ENCODE results near the gene NDUFAF8. TPM values are rescaled to one million over a fixed set of nuclear protein-coding genes. Genes with fewer than 3 reads are reported as not detected.

The NDUFAF8 gene
- polyA plus RNA-seq, 1 donor from 2014 or later = 76.4 TPM

GRCh38 chr17:81191646-81192045, 47.5 kb upstream of the NDUFAF8 start:
- Histone ChIP-seq H3K9ac (ENCODE audit: low read length) (no peak overlapping the region), H3K4me2 (ENCODE audit: low read length) (no peak overlapping the region), H3K9me2 (ENCODE audit: insufficient read depth, low read length) (no peaks in the 10 kb centered on the region), H3K36me3 (ENCODE audit: insufficient read depth, low read length) (no peaks in the 10 kb centered on the region), H3F3A (ENCODE audit: insufficient read depth, low read length, poor library complexity, severe bottlenecking) (no peaks in the 10 kb centered on the region), H3K4me3 (ENCODE audit: low read length) (no peak overlapping the region), H3K27me3 (ENCODE audit: insufficient read depth, low read depth, low read length) (no peaks in the 10 kb centered on the region), H4K20me1 (ENCODE audit: insufficient read depth) (no peaks in the 10 kb centered on the region), H2AFZ (ENCODE audit: low read depth, low read length) (no peak overlapping the region), H3K9me3 (ENCODE audit: low read length) (no peaks in the 10 kb centered on the region), H3K79me2 (replicated peaks; ENCODE audit: insufficient read depth, low read length) (no peaks in the 10 kb centered on the region), H3K27ac (ENCODE audit: low read length) (no peak overlapping the region)
- TF ChIP-seq EP300 (conservative IDR thresholded peaks at IDR 0.05; ENCODE audit: poor library complexity, severe bottlenecking) (no peak), SMC3 (conservative IDR thresholded peaks at IDR 0.05; ENCODE audit: poor library complexity) (no peak), POLR2AphosphoS5 (IDR thresholded peaks at IDR 0.05) (no peak), TAF1 (IDR thresholded peaks at IDR 0.05; ENCODE audit: low read depth) (no peak)

- no peak overlapping the region for H2AFZ ChIP-seq (ENCODE audit: low read depth, low read length)
- no peaks in the 10 kb centered on the region for H3K36me3 ChIP-seq (ENCODE audit: insufficient read depth, low read length)
- H3K4me2 ChIP-seq (ENCODE audit: low read length) = no peak overlapping the region
- no peaks in the 10 kb centered on the region for H3F3A ChIP-seq (ENCODE audit: insufficient read depth, low read length, poor library complexity, severe bottlenecking)
- H3K79me2 ChIP-seq (replicated peaks; ENCODE audit: insufficient read depth, low read length) = no peaks in the 10 kb centered on the region
- H3K9me3 ChIP-seq (ENCODE audit: low read length) = no peaks in the 10 kb centered on the region
- TF ChIP-seq MXI1 (conservative IDR thresholded peaks at IDR 0.05; ENCODE audit: poor library complexity, severe bottlenecking) = no peak
- TF ChIP-seq SMC3 (conservative IDR thresholded peaks at IDR 0.05; ENCODE audit: poor library complexity) = no peak
- TF ChIP-seq CTCF (IDR thresholded peaks at IDR 0.05; ENCODE audit: poor library complexity, severe bottlenecking) = no peak
- no peak for TF ChIP-seq RAD21 (conservative IDR thresholded peaks at IDR 0.05)
- no peak for TF ChIP-seq TAF1 (IDR thresholded peaks at IDR 0.05; ENCODE audit: low read depth)
- no peak for TF ChIP-seq EP300 (conservative IDR thresholded peaks at IDR 0.05; ENCODE audit: poor library complexity, severe bottlenecking)
- TF ChIP-seq EZH2 (IDR thresholded peaks at IDR 0.05; ENCODE audit: borderline replicate concordance, insufficient read depth, low read length, poor library complexity, severe bottlenecking) = no peak
- TF ChIP-seq REST (IDR thresholded peaks at IDR 0.05; ENCODE audit: borderline replicate concordance) = no peak
- TF ChIP-seq POLR2AphosphoS5 (IDR thresholded peaks at IDR 0.05) = no peak
- no peak overlapping the region for H3K9ac ChIP-seq (ENCODE audit: low read length)
- H3K9me2 ChIP-seq (ENCODE audit: insufficient read depth, low read length) = no peaks in the 10 kb centered on the region
- H3K27me3 ChIP-seq (ENCODE audit: insufficient read depth, low read depth, low read length) = no peaks in the 10 kb centered on the region
- H4K20me1 ChIP-seq (ENCODE audit: insufficient read depth) = no peaks in the 10 kb centered on the region
- no peak overlapping the region for H3K4me3 ChIP-seq (ENCODE audit: low read length)
- no peak overlapping the region for H3K27ac ChIP-seq (ENCODE audit: low read length)
These were observed 46.6 kb upstream of the NDUFAF8 start for GRCh38 chr17:81192386-81193050.

Data from neural cell (in vitro differentiated cells).